K562 (cell line): Measurements from ENCODE around the gene AMELX. TPM values are rescaled to one million over a fixed set of nuclear protein-coding genes. Genes with fewer than 3 reads are reported as not detected.

Source experiments
- FOXJ2 ChIP-seq: fragments of 200-800 bp; sonication (Bioruptor generic); IDR thresholded peaks from 2 replicates; pipeline ENCODE4 v1.6.1; 2016; ENCODE audit warnings: missing genetic modification characterization, missing compliant biosample characterization
- HMBOX1 ChIP-seq: sonication (generic); IDR thresholded peaks from 2 replicates; pipeline ENCODE4 v1.6.1; 2016
- JUN ChIP-seq, 2 experiments: sonication (generic) in 1 of 2; formaldehyde crosslinking in 1 of 2; IDR thresholded peaks; 2 replicates each; pipeline versions ENCODE4 v1.6.1 to v1.8.0; 2012 to 2022; ENCODE audit warnings: borderline replicate concordance in 2 of 2, mild to moderate bottlenecking in 2 of 2, improper control_type of control experiment in 1 of 2, low read depth in 1 of 2, low read length in 1 of 2, missing genetic modification reagents in 1 of 2
- RAD21 ChIP-seq, 2 experiments: fragments of 250-450 bp in 1 of 2; fragments of 450-650 bp in 1 of 2; sonication (Bioruptor Pico) in 1 of 2; formaldehyde crosslinking in 1 of 2; IDR thresholded peaks in 1 of 2; conservative IDR thresholded peaks in 1 of 2; 2 replicates each; pipeline versions ENCODE4 v1.4.0 to v1.8.0; 2020 to 2022; ENCODE audit warnings: mild to moderate bottlenecking in 2 of 2, moderate library complexity in 1 of 2
- SMAD4 ChIP-seq: fragments of 250-450 bp; sonication (Bioruptor Pico); conservative IDR thresholded peaks from 2 replicates; pipeline ENCODE4 v1.8.0; 2021; ENCODE audit warnings: inconsistent platforms, mild to moderate bottlenecking, moderate library complexity
- ZBTB43 ChIP-seq: sonication (generic); formaldehyde crosslinking; IDR thresholded peaks from 2 replicates; pipeline ENCODE4 v1.8.0; 2023; ENCODE audit warnings: mild to moderate bottlenecking, missing genetic modification reagents
- ZNF408 ChIP-seq: fragments of 250-450 bp; sonication (Bioruptor Pico); IDR thresholded peaks from 2 replicates; pipeline ENCODE4 v1.4.0; 2020; ENCODE audit warnings: low read depth, mild to moderate bottlenecking, moderate library complexity
- ZNF561 ChIP-seq: fragments of 450-650 bp; formaldehyde crosslinking; conservative IDR thresholded peaks from 2 replicates; pipeline ENCODE4 v1.4.0; 2020; ENCODE audit warnings: mild to moderate bottlenecking, moderate library complexity
- ZNF699 ChIP-seq: fragments of 250-450 bp; sonication (Bioruptor Pico); IDR thresholded peaks from 2 replicates; pipeline ENCODE4 v1.8.0; 2021; ENCODE audit warnings: mild to moderate bottlenecking, moderate library complexity; ENCODE audit not compliant: insufficient replicate concordance
- polyA plus RNA-seq, 8 experiments: library from polyadenylated mRNA; depleted of rRNA in 4 of 8; stranded (reverse) in 5 of 8; unstranded in 3 of 8; fragments of >200 nt; fragmentation: Nextera tagmentation in 2 of 8; fragmentation: Illumina TruSeq in 1 of 8; extraction: Ambion mirVana in 2 of 8; extraction: Trizol in 1 of 8; gene quantifications; 2 replicates each; pipeline versions ENCODE4 v1.2.1 to v1.2.3, GENCODE V29; 2011 to 2014; ENCODE audit warnings: inconsistent platforms in 1 of 8, missing spikeins in 1 of 8
- total RNA-seq, 7 experiments: library from RNA; depleted of rRNA in 6 of 7; stranded (reverse); fragments of >200 nt in 6 of 7; fragmentation: Illumina TruSeq in 2 of 7; extraction: Trizol in 2 of 7; gene quantifications; 2 replicates each; pipeline versions ENCODE4 v1.2.1 to v1.2.3, GENCODE V29; 2011 to 2021; ENCODE audit warnings: low replicate concordance in 1 of 7
- TF ChIP-seq, protein P1 (sequence below): fragments of 450-650 bp; IDR thresholded peaks from 2 replicates; pipeline ENCODE4 v1.6.1; 2016; ENCODE audit warnings: mild to moderate bottlenecking, moderate library complexity
- TF ChIP-seq, protein P2 (sequence below): fragments of 250-450 bp; sonication (Bioruptor Pico); IDR thresholded peaks from 2 replicates; pipeline ENCODE4 v1.8.0; 2021; ENCODE audit warnings: borderline replicate concordance, mild to moderate bottlenecking, moderate library complexity; ENCODE audit not compliant: poor library complexity, severe bottlenecking

Gene AMELX
- total and polyA plus RNA-seq, 9 of the 15 experiments (the other 6 are each of a cell fraction or from before 2014, with no cell fraction given), result 0.22 TPM; not detected in 8

- TF ChIP-seq HMBOX1 (no peak), SMAD4 (CRISPR knock-in tag) (0 out of 2 replicates have a peak, but pooled peaks have one; percentile 41), ZNF699 (CRISPR knock-in tag) (no peak), FOXJ2 (tag) (no peak), ZBTB43 (no peak), RAD21 (CRISPR knock-in tag; conservative IDR thresholded peaks at IDR 0.05 in 1 of 2, IDR thresholded peaks at IDR 0.05 in 1 of 2) (0 out of 4 replicates have a peak, but pooled peaks of 1 of the 2 experiments have one; percentile 2), JUN (IDR thresholded peaks at IDR 0.05; ENCODE audit: borderline replicate concordance, low read depth, low read length) (no peak), JUN (CRISPR knock-in tag; IDR thresholded peaks at IDR 0.05; ENCODE audit: borderline replicate concordance) (no peak), ZNF561 (no peak), ZNF408 (no peak)
- TF ChIP-seq, protein P1, sequence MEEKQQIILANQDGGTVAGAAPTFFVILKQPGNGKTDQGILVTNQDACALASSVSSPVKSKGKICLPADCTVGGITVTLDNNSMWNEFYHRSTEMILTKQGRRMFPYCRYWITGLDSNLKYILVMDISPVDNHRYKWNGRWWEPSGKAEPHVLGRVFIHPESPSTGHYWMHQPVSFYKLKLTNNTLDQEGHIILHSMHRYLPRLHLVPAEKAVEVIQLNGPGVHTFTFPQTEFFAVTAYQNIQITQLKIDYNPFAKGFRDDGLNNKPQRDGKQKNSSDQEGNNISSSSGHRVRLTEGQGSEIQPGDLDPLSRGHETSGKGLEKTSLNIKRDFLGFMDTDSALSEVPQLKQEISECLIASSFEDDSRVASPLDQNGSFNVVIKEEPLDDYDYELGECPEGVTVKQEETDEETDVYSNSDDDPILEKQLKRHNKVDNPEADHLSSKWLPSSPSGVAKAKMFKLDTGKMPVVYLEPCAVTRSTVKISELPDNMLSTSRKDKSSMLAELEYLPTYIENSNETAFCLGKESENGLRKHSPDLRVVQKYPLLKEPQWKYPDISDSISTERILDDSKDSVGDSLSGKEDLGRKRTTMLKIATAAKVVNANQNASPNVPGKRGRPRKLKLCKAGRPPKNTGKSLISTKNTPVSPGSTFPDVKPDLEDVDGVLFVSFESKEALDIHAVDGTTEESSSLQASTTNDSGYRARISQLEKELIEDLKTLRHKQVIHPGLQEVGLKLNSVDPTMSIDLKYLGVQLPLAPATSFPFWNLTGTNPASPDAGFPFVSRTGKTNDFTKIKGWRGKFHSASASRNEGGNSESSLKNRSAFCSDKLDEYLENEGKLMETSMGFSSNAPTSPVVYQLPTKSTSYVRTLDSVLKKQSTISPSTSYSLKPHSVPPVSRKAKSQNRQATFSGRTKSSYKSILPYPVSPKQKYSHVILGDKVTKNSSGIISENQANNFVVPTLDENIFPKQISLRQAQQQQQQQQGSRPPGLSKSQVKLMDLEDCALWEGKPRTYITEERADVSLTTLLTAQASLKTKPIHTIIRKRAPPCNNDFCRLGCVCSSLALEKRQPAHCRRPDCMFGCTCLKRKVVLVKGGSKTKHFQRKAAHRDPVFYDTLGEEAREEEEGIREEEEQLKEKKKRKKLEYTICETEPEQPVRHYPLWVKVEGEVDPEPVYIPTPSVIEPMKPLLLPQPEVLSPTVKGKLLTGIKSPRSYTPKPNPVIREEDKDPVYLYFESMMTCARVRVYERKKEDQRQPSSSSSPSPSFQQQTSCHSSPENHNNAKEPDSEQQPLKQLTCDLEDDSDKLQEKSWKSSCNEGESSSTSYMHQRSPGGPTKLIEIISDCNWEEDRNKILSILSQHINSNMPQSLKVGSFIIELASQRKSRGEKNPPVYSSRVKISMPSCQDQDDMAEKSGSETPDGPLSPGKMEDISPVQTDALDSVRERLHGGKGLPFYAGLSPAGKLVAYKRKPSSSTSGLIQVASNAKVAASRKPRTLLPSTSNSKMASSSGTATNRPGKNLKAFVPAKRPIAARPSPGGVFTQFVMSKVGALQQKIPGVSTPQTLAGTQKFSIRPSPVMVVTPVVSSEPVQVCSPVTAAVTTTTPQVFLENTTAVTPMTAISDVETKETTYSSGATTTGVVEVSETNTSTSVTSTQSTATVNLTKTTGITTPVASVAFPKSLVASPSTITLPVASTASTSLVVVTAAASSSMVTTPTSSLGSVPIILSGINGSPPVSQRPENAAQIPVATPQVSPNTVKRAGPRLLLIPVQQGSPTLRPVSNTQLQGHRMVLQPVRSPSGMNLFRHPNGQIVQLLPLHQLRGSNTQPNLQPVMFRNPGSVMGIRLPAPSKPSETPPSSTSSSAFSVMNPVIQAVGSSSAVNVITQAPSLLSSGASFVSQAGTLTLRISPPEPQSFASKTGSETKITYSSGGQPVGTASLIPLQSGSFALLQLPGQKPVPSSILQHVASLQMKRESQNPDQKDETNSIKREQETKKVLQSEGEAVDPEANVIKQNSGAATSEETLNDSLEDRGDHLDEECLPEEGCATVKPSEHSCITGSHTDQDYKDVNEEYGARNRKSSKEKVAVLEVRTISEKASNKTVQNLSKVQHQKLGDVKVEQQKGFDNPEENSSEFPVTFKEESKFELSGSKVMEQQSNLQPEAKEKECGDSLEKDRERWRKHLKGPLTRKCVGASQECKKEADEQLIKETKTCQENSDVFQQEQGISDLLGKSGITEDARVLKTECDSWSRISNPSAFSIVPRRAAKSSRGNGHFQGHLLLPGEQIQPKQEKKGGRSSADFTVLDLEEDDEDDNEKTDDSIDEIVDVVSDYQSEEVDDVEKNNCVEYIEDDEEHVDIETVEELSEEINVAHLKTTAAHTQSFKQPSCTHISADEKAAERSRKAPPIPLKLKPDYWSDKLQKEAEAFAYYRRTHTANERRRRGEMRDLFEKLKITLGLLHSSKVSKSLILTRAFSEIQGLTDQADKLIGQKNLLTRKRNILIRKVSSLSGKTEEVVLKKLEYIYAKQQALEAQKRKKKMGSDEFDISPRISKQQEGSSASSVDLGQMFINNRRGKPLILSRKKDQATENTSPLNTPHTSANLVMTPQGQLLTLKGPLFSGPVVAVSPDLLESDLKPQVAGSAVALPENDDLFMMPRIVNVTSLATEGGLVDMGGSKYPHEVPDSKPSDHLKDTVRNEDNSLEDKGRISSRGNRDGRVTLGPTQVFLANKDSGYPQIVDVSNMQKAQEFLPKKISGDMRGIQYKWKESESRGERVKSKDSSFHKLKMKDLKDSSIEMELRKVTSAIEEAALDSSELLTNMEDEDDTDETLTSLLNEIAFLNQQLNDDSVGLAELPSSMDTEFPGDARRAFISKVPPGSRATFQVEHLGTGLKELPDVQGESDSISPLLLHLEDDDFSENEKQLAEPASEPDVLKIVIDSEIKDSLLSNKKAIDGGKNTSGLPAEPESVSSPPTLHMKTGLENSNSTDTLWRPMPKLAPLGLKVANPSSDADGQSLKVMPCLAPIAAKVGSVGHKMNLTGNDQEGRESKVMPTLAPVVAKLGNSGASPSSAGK, result no peak
- TF ChIP-seq, protein P2, sequence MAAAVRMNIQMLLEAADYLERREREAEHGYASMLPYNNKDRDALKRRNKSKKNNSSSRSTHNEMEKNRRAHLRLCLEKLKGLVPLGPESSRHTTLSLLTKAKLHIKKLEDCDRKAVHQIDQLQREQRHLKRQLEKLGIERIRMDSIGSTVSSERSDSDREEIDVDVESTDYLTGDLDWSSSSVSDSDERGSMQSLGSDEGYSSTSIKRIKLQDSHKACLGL (CRISPR knock-in tag), result no peak
These were observed 38.6 kb upstream of the AMELX start (continued) for GRCh38 chrX:11254417-11255109.
